ENCODE results near the gene EFNA2. TPM values are rescaled to one million over a fixed set of nuclear protein-coding genes. Genes with fewer than 3 reads are reported as not detected.

Gene EFNA2
- total RNA-seq, 1 donor from 2014 or later: not detected

Other genes starting within 250 kb of the EFNA2 start
- 3.1 and 3.4 TPM in 2 replicates for gene ABCA7, start 245.8 kb upstream of the EFNA2 start, total RNA-seq
- 17.7 and 19.6 TPM in 2 replicates for gene ARHGAP45, start 218.7 kb upstream of the EFNA2 start, total RNA-seq
- gene POLR2E, start 190.5 kb upstream of the EFNA2 start, total RNA-seq: 50.4 and 63.4 TPM in 2 replicates
- 415 and 423 TPM in 2 replicates for gene GPX4, start 181.9 kb upstream of the EFNA2 start, total RNA-seq
- gene SBNO2, start 111.6 kb upstream of the EFNA2 start, total RNA-seq: 14.8 and 28.2 TPM in 2 replicates
- gene STK11, start 80.1 kb upstream of the EFNA2 start, total RNA-seq: 46.6 and 70.4 TPM in 2 replicates
- gene CBARP, start 47.9 kb upstream of the EFNA2 start, total RNA-seq: 0.65 and 1.2 TPM in 2 replicates
- gene ATP5F1D, start 44.1 kb upstream of the EFNA2 start, total RNA-seq: 15.7 and 16.3 TPM in 2 replicates
- gene MIDN, start 37.3 kb upstream of the EFNA2 start, total RNA-seq: 3.2 and 5.4 TPM in 2 replicates
- gene CIRBP, start 16.5 kb upstream of the EFNA2 start, total RNA-seq: 95.4 and 115 TPM in 2 replicates
- gene FAM174C, start 10.3 kb upstream of the EFNA2 start, total RNA-seq: 16.9 and 17.0 TPM in 2 replicates
- 64.9 and 110 TPM in 2 replicates for gene NDUFS7, start 98.0 kb downstream of the EFNA2 start, total RNA-seq
- 8.3 and 12.6 TPM in 2 replicates for gene GAMT, start 115.7 kb downstream of the EFNA2 start, total RNA-seq
- gene DAZAP1, start 121.7 kb downstream of the EFNA2 start, total RNA-seq: 46.4 and 48.4 TPM in 2 replicates
- 338 and 383 TPM in 2 replicates for gene RPS15, start 152.5 kb downstream of the EFNA2 start, total RNA-seq
- under 0.01 TPM in 2 replicates for gene APC2, start 164.2 kb downstream of the EFNA2 start, total RNA-seq
- 13.5 and 17.5 TPM in 2 replicates for gene C19orf25, start 193.3 kb downstream of the EFNA2 start, total RNA-seq
- gene PCSK4, start 204.5 kb downstream of the EFNA2 start, total RNA-seq: 0.44 and 0.60 TPM in 2 replicates
- gene REEP6, start 205.3 kb downstream of the EFNA2 start, total RNA-seq: 0.20 and 0.44 TPM in 2 replicates
- gene ADAMTSL5, start 227.1 kb downstream of the EFNA2 start, total RNA-seq: not detected in 2 replicates
- not detected in 2 replicates for gene PLK5, start 238.2 kb downstream of the EFNA2 start, total RNA-seq